HG03460 (cell line): ENCODE measurements around the gene TTLL3.
"Not testable (repeated sequence)": the region's sequence is repeated elsewhere in the genome, so short reads cannot be mapped to it uniquely, and the experiment has no call there.

Experiments
- ATAC-seq: cut with Tn5 transposase; IDR thresholded peaks from one replicate; pipeline ENCODE4 v1.9.1; 2021; ENCODE audit not compliant: unreplicated experiment

The TTLL3 gene

DNA sequence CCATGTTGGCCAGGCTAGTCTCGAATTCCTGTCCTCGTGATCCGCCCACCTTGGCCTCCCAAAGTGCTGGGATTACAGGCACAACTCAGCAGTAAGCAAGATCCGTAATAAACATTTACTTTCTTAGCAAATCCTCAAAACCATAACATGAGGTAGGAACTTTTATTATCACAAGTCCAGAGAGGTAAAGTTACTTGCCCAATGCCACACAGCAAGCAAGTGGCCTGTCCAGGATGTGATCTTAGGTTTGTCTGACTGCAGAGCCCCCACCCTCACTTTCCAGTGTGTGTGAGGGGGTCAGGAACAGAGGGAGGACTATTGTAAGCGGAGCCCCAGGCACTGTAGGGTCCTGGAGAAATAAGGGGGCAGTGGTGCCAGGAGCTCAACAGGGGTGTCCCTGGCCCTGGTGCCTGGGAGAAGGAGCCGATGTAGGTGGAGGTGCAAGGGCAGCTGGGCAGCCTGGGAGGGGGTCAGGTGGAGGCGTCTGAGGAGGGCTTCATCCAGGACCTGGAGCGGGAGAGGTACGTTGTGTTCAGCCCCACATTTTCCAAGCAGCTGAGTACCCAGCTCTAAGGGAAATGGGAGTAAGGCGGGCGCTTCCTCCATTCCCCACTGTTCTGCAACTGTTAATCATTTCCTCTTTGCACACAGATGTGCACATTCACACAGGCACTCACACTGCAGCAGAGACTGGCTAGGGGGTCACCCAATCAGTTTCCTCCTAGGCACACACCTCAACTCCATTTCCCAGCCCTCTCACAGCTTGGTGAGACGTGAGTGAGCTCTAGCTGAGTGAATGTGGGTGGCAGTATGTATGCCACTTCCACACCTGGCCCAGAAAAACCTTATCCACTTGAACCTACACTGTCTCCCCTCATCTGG, 27.9 kb downstream of the TTLL3 start:
- no peak for ATAC-seq

DNA sequence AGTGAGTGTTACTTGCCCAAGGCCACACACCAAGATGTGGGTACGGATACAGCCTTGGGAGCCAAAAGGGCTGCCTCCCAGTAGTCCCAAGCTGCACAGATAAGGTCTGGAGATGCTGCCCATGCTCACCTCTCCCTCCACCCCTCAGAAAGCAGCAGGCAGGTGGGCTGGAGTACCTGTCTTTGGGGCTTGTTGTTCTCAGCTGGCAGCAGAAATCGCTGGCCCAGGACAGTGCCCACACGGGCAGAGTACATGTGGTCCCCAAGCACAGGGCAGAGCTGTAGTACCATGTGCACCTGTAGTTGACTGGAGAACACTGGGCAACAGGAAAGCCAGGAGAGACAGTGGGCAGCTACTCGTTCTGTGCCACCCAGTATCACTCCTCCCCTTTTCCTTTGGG, 28.8 kb downstream of the TTLL3 start:
- ATAC-seq = no peak

GRCh38 chr3:9841015-9841414, 31.0 kb downstream of the TTLL3 start:
- no peak for ATAC-seq

- ATAC-seq = peak; percentile 99
These were observed 33.8 kb downstream of the TTLL3 start, which contains the start of gene RPUSD3 for GRCh38 chr3:9843715-9844438. Gene RPUSD3, minus strand, starts transcription at chr3:9844008. Its CDS starts 18 bp downstream, at chr3:9843990.

- no peak for ATAC-seq
These were observed 36.2 kb downstream of the TTLL3 start for GRCh38 chr3:9846231-9846630.

GRCh38 chr3:9846931-9847488, 36.9 kb downstream of the TTLL3 start:
- no peak for ATAC-seq

GRCh38 chr3:9847870-9848269, 37.8 kb downstream of the TTLL3 start:
- ATAC-seq = not testable (repeated sequence)

- not testable (repeated sequence) for ATAC-seq
These were observed 38.8 kb downstream of the TTLL3 start for GRCh38 chr3:9848860-9849259.

- ATAC-seq = not testable (repeated sequence)
These were observed 41.3 kb downstream of the TTLL3 start for GRCh38 chr3:9851383-9851782.

GRCh38 chr3:9851926-9852325, 41.9 kb downstream of the TTLL3 start:
- not testable (repeated sequence) for ATAC-seq

GRCh38 chr3:9852528-9852927, 42.5 kb downstream of the TTLL3 start:
- ATAC-seq = no peak

DNA sequence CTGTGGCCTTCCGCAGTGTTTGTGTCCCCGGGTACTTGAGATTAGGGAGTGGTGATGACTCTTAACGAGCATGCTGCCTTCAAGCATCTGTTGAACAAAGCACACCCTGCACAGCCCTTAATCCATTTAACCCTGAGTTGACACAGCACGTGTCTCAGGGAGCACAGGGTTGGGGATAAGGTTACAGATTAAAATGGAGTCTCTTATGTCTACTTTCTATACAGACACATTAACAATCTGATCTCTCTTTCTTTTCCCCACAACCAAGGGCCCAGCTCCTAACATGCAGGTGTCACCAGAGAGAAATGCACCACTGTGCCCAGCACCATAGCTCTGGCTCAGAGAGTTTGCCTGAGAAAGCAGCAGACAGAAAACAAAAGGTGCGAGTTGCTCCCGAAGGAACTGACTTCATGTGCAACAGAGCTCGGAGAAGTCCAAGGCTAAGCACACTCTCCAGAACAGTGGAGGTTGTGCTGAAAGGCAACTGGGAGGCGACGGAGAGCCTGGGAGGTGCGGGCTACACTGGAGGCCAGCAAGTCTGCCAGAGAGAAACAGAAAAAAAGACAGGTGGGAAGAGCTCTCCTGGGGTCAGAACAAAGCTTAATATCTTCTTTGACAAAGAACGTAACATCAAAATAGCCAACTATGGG, 44.4 kb downstream of the TTLL3 start:
- ATAC-seq = not testable (repeated sequence)

DNA sequence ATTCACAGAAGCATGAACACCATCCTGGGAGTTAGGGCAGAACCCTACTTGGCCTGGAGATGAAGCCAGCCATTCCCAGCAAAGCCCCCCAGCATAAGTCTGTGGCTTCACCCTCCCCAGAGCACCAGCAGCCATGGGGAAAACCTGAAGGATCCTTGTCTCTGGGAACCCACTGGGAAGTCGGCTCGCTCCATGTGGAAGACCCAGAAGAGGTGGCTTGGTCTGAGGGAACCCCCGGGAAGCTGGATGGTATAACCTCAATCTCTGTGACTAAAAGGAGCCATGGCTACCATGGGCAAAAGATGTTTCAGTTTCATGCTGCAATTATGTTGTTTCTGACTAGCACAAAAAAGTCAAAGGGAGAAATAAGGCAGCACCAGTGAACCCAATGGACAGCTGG, 45.5 kb downstream of the TTLL3 start:
- no peak for ATAC-seq

DNA sequence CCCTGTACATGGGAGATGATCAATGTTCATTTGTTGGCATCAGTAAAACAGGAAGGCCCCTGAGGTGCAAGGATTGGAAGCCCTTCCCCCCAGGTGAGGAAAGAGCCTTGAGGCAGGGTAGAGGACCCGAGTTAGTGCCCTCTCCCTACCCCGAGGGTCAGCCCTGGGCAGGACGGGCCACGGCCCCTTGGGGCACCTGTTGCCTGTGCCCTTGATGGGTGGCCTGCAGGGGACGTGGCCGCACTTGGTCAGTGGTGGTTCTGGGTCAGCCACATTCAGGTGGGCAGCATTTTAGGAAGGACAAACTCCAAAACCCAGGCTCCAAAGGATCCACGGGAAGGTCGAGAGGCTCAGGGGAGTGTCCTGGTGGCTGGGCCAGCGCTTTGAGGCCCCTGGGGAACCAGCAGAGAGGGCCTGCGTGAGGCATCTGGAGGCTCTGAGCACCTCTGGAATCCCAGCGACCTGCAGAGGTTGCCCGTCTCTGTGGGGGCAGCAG, 49.5 kb downstream of the TTLL3 start:
- no peak for ATAC-seq

DNA sequence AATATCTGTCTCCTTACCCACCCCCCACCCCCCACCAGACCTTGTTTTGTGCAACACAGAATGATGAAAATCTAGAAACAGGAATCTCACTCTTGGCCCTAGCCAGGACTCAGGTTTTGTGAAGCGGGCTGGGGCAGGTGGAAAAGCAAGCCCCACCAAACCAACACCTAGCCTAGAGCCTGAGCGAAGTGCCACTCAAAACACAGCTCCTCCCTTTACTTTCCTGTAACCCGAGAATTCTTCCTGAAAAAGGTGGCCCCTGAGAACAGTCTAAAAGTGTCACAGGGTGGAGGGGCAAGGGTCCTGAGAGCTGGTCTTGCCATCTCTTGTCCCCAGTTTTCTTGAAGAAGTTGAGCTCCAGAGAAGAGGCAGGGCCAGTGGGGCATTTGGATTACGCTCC, 51.1 kb downstream of the TTLL3 start:
- ATAC-seq = no peak

DNA sequence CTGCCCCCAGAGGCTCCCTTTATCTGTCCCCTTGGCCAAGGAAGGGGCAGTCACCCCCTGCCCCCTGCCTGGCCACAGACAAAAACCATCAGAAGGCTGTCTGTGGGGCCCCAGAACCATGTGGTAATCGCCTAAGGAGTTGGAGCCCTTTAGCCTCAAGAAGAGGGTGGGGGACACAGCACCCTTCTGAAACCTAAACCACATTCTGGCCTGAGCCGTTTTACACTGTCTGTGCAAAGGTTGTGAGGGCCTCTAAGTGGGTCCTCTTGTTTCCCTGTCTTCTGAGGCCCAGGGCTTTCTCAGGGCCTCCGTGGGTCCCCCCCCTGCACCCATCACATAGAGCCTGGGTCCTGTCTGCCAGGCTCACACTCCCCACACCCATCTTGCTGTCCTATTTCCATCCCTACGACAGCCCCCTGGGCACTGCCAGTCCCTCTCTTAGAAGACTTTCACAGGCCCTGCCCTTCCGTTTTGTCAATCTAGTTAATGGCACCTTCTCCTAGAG, 51.6 kb downstream of the TTLL3 start:
- ATAC-seq = no peak

DNA sequence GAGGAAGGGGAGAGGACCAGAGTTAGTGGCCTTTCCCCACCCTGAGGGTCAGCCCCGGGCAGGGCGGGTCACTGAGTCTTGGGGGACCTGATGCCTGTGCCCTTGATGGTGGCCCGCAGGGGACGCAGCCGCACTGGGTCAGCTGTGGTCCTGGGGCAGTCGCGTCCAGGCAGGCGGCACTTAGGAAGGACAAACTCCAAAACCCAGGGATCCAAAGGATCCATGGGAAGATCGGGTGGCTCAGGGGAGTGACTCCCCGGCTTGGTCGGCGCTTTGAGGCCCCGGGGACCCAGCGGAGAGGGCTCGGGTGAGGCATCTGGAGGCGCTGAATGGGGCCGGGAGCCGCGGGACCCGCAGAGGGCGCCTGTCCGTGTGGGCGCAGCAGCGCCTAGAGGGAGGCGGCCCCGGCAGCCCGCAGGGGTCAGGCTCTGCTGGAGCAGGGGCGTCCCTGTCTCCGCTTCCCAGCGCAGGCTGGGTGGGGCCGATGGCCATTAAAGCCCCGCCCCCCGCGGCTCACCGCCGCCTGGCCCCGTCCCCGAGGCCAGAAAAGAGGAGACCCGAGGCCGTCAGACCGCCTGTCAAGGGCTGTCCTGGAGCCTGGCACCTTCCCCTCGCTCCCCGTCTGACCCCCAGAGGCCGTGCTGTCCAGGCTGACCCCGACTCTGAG, 52.5 kb downstream of the TTLL3 start:
- no peak for ATAC-seq

DNA sequence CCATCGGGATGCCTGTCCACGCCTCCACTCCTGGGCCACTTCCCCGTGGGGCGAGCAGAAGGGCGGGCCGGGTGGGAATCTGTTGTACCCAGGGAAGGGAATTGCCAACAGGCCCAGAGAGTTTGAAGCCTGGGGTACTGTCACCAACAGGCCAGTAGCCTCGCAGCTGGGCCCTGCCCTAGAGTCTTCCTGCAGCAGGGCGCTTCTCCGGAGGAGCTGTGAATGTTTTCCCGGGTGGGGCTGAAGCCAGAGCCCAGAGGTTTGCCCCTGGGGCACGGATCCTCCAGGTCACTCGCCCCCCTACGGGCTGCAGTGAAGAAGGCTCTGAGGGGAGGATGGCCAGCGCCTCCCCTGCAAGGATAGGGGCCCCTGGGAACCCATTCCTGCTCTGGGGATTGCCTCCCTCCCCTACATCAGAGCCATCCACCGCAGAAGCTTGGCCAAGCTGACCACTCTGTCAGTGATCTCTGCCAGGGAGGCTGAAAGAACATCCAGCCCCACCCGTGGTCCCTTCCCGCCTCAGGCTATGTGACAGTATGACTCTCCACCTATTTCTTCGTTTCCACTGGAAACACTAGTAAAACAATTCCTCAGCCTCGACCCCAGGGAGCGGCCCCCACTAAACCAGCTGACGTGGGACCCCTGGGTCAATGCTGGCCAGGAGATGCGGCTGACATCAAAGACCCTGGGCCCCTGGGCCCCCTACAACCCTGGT, 53.2 kb downstream of the TTLL3 start:
- no peak for ATAC-seq

- ATAC-seq = no peak
These were observed 54.3 kb downstream of the TTLL3 start for GRCh38 chr3:9864200-9864927.
